Thoracic aorta (tissue), 2 donors: Measurements from ENCODE around the gene MYO1G. TPM values are rescaled to one million over a fixed set of nuclear protein-coding genes. Genes with fewer than 3 reads are reported as not detected.

Experiments
- ATAC-seq: fragments of 150-250 bp; one replicate; pipeline ENCODE4 v1.8.0; 2017; ENCODE audit warnings: low read depth; ENCODE audit not compliant: insufficient number of reproducible peaks, low FRiP score
- DNase-seq: peaks from one replicate; pipeline ENCODE4 v3.0.0-alpha.2; 2020; ENCODE audit warnings: low spot score
- H3K27ac ChIP-seq, 2 donors: fragments of 200-600 bp; sonication (generic); 1 replicate in 1 of 2; 2 replicates in 1 of 2; pipeline ENCODE4 v1.5.1; 2016; ENCODE audit warnings: mild to moderate bottlenecking in 2 of 2, moderate library complexity in 2 of 2
- H3K27me3 ChIP-seq: fragments of 200-600 bp; sonication (generic); replicated peaks from 2 replicates; pipeline ENCODE4 v1.6.0; 2016; ENCODE audit warnings: mild to moderate bottlenecking; ENCODE audit not compliant: insufficient read depth
- H3K36me3 ChIP-seq: fragments of 200-600 bp; sonication (generic); one replicate; pipeline ENCODE4 v1.5.1; 2016
- H3K4me1 ChIP-seq, 2 donors: fragments of 200-600 bp; sonication (generic); 1 replicate in 1 of 2; 2 replicates in 1 of 2; pipeline versions ENCODE4 v1.5.1 to v1.6.0; 2016; ENCODE audit warnings: low read depth in 2 of 2, mild to moderate bottlenecking in 1 of 2; ENCODE audit not compliant: control insufficient read depth in 1 of 2
- H3K4me3 ChIP-seq: fragments of 200-600 bp; sonication (generic); 2 replicates; pipeline ENCODE4 v1.5.1; 2016; ENCODE audit warnings: mild to moderate bottlenecking
- H3K9me3 ChIP-seq: fragments of 200-600 bp; sonication (generic); 2 replicates; pipeline ENCODE4 v1.5.1; 2016
- total RNA-seq, 2 donors: library from RNA; depleted of rRNA; stranded (reverse); fragments of >200 nt; gene quantifications; one replicate each; pipeline versions ENCODE4 v1.1.0 to v1.2.3, GENCODE V29; 2016
- TF ChIP-seq, protein P1 (sequence below): fragments of 200-600 bp; sonication (generic); IDR thresholded peaks from one replicate; pipeline ENCODE4 v1.5.1; 2019; ENCODE audit warnings: antibody characterized with exemption

Gene MYO1G
- total RNA-seq, 2 donors from 2014 or later = 2.0 to 13.8 TPM

DNA sequence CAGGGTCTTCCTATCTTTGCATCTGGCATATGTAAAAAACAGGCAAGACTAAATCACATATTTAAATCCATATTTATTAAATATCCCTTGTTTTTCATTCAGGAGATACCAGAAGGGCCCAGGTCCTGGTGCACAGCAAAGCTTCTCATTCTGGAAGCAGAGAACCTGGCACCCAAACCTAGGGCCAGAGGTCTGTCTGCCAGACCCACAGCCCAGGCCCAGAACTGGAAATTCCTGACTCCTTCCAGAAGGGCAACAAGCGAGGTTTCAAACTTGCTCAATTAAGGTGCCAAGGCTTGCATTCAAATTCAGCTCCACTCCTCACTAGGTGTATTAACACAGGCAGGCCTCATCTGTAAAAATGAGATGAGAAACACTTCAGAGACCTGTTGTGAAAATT, 4.2 kb upstream of the MYO1G start:
- TF ChIP-seq, protein P1, sequence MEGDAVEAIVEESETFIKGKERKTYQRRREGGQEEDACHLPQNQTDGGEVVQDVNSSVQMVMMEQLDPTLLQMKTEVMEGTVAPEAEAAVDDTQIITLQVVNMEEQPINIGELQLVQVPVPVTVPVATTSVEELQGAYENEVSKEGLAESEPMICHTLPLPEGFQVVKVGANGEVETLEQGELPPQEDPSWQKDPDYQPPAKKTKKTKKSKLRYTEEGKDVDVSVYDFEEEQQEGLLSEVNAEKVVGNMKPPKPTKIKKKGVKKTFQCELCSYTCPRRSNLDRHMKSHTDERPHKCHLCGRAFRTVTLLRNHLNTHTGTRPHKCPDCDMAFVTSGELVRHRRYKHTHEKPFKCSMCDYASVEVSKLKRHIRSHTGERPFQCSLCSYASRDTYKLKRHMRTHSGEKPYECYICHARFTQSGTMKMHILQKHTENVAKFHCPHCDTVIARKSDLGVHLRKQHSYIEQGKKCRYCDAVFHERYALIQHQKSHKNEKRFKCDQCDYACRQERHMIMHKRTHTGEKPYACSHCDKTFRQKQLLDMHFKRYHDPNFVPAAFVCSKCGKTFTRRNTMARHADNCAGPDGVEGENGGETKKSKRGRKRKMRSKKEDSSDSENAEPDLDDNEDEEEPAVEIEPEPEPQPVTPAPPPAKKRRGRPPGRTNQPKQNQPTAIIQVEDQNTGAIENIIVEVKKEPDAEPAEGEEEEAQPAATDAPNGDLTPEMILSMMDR = no peak
- Histone ChIP-seq H3K4me1 (peaks cover 12 to 39% of the 10 kb centered on the region in 2 donors), H3K9me3 (no peaks in the 10 kb centered on the region), H3K27ac (no peak overlapping the region), H3K27me3 (no peaks in the 10 kb centered on the region), H3K4me3 (no peak overlapping the region), H3K36me3 (peaks cover 11% of the 10 kb centered on the region)
- ATAC-seq (no peak), DNase-seq (no peak)

DNA sequence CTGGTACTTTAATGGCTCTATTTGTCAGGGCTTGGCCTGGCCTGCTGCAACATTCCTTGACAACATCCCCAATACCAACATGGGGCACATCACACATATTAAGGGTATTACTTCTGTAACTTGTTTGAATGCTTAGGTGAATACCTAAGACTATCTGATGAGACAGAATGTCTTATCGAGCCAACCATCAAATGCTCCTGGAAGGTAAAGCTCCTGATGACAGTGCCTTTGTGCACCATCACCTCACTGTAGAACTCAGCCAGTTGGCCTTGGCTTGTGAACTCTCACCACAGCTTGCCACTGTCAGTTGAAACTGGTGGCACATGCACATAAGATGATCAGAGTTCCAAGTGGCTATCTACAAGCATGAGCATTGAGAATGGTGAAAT, 3.7 kb upstream of the MYO1G start:
- Histone ChIP-seq H3K4me3 (no peak overlapping the region), H3K27me3 (no peaks in the 10 kb centered on the region), H3K9me3 (no peaks in the 10 kb centered on the region), H3K4me1 (peaks cover 12 to 38% of the 10 kb centered on the region in 2 donors), H3K36me3 (peaks cover 11% of the 10 kb centered on the region), H3K27ac (no peak overlapping the region)
- no peak for ATAC-seq
- TF ChIP-seq, protein P1 = no peak
- no peak for DNase-seq

DNA sequence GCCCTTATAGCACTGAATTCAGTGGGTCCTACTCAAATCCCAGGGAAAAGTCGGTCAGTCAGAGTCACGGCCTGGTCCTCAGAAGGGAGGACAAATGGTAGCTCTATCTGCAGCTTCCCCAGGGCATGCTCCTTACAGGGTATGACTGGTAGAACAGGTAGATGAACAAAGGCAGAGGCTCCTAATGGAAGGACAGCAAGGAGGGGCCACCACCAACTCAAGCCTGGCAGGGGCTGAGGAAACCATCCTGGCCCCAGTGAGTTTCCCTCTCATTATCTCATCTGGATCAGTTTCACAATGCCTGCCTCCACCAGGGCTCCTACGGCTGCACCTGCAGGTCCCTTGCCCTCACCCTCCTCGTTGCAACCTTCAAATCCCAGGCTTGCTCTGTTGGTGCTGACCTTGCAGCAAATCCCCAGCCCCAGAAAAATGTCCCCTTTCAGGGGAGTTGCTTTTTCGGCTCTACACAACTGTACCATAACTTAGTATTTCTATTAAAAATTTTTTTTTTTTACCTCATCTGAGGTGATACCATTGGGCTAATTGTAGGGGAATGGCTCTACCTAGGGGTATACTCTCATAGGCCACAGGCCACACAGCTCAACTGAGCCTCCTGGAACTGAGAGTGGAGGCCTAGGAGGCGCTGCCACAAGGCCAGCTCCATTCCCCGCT, 2.4 kb upstream of the MYO1G start:
- Histone ChIP-seq H3K4me3 (peak overlapping the region; percentile 26), H3K36me3 (peaks cover 11% of the 10 kb centered on the region), H3K4me1 (peaks cover 9 to 32% of the 10 kb centered on the region in 2 donors), H3K9me3 (no peaks in the 10 kb centered on the region), H3K27ac (peak overlapping the region; percentile 53 to 64), H3K27me3 (no peaks in the 10 kb centered on the region)
- DNase-seq (no peak), ATAC-seq (no peak)
- TF ChIP-seq, protein P1 = no peak

DNA sequence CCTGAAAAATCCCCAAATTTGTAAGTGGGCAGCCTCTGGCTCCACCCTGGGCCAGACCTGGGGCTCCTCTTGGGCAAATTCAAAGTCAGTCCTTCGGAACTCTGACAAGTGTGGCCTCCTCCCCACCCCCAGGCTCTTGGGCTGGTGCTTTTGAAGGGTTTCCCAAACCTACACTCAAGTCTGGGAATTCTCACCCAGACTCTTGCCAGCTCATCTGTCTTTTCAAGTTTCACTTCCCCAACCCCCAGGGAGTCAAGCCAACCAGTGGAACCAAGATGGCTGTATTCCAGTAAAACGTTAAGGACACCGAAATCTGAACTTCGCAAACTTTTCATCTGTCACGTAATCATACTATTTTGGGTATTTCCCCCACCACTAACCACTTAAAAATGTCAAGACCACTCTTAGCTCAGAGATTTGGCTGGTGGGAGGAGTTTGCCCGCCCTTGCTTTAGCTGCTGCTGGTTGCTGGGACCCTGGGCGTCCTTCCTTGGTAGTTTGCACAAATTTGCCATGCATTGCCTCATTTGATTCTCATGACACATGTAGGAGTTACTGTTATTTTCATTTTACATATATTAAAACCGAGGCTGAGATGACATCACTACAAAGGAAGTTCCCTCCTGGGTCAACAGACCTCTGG, 1.7 kb upstream of the MYO1G start:
- Histone ChIP-seq H3K27ac (peak overlapping the region; percentile 53 to 64), H3K36me3 (peaks cover 11% of the 10 kb centered on the region), H3K4me3 (peak overlapping the region; percentile 26), H3K4me1 (peaks cover 6 to 27% of the 10 kb centered on the region in 2 donors), H3K9me3 (no peaks in the 10 kb centered on the region), H3K27me3 (no peaks in the 10 kb centered on the region)
- DNase-seq = peak; percentile 41
- TF ChIP-seq, protein P1 = no peak
- no peak for ATAC-seq

- TF ChIP-seq, protein P1 = no peak
- Histone ChIP-seq H3K27me3 (no peaks in the 10 kb centered on the region), H3K4me1 (peaks cover 4 to 19% of the 10 kb centered on the region in 2 donors), H3K27ac (peak overlapping the region; percentile 53 to 64), H3K9me3 (no peaks in the 10 kb centered on the region), H3K4me3 (peak overlapping the region; percentile 26), H3K36me3 (peaks cover 11% of the 10 kb centered on the region)
- DNase-seq (no peak), ATAC-seq (no peak)
Observed at GRCh38 chr7:44979481-44980392, 922 bp upstream of the MYO1G start.
